Measurements from ENCODE around the gene SNX10. TPM values are rescaled to one million over a fixed set of nuclear protein-coding genes. Genes with fewer than 3 reads are reported as not detected.

Gene SNX10
- total and polyA plus RNA-seq, 7 experiments from 2014 or later: 5.0 to 37.0 (median 7.2) TPM

DNA sequence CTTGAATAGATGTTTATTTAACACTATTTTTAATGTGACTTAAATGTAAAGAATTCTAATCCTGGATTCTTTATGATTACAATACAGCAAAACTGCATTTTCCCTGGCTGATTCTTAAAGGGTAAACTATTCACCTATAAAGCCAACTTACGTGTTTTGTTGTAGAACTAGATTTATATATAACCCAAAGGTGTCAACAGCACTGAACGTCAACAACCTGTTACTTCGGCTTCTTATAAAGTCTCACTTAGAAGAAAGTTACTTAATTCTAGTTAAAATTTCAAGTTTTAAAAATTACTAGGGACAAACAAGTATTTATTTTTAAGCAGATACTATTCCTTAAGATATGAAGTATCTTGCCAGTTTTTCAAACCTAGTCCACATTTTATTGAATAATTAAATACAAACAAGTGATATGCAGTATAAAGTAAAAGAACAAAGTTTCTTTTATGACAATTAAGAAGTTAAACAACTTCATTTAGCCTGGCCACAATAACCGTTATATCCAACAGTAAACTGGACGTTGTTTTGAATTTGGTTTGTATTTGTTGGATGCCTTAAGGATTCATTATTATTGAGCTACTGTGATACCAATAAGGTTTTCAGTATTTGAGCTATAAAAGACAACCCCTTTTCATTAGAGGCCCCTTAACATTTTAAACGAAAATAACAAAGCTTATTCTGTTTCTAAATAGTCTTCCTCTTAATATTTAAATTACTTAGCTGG, 83.1 kb downstream of the SNX10 start:
- peaks cover 4 to 15% (median 8%) of the 10 kb centered on the region in 5 donors for H3K36me3 Mint-ChIP-seq
- H3K4me1 ChIP-seq (ENCODE audit: control insufficient read depth in 2 of 2, insufficient read depth in 2 of 2, low read length in 2 of 2): peaks cover 6 to 9% of the 10 kb centered on the region in 2 donors
- intact Hi-C loops (cut with micrococcal nuclease): loop anchor here (5.0 to 10.0 kb wide), 3 partner anchors 480 to 722 kb away; partner anchors contain the start of genes HOXA1 (in 1 of the 2) and SKAP2 (in 1 of the 2)
- H3K27ac Mint-ChIP-seq: no peak overlapping the region
- H3K36me3 ChIP-seq (ENCODE audit: control insufficient read depth in 2 of 3, insufficient read depth in 3 of 3, low read length in 3 of 3): peaks cover 0 to 9% (median 0%) of the 10 kb centered on the region in 3 experiments
- no peak overlapping the region for H3K27ac ChIP-seq (ENCODE audit: low read depth, low read length)
- ChIA-PET POLR2A (interaction anchor here (0.8 kb wide), 1 partner anchor 129 kb away, joined by 3 read pairs; no protein-coding TSS in a partner anchor), CTCF (interaction anchor here (0.7 to 1.9 kb wide), 5 partner anchors 9 to 1678 kb away, joined by 3 to 11 read pairs (median 3); no protein-coding TSS in a partner anchor)
- peaks cover 4 to 12% (median 9%) of the 10 kb centered on the region in 7 donors for H3K4me1 Mint-ChIP-seq
- H3K4me3 Mint-ChIP-seq: no peak overlapping the region
- H3K4me3 ChIP-seq (ENCODE audit: low read length): no peak overlapping the region
- no peaks in the 10 kb centered on the region for H3K9me3 Mint-ChIP-seq
- H3K9me3 ChIP-seq (ENCODE audit: control insufficient read depth in 2 of 3, low read length in 3 of 3): no peaks in the 10 kb centered on the region
- peaks cover 4 to 24% of the 10 kb centered on the region in 2 donors for H3K27me3 ChIP-seq (ENCODE audit: control insufficient read depth in 2 of 2, insufficient read depth in 2 of 2, low read length in 2 of 2)
- no peak for ATAC-seq
- DNase-seq: no peak
- H3K27me3 Mint-ChIP-seq: peaks cover 27 to 59% (median 37%) of the 10 kb centered on the region in 5 donors

DNA sequence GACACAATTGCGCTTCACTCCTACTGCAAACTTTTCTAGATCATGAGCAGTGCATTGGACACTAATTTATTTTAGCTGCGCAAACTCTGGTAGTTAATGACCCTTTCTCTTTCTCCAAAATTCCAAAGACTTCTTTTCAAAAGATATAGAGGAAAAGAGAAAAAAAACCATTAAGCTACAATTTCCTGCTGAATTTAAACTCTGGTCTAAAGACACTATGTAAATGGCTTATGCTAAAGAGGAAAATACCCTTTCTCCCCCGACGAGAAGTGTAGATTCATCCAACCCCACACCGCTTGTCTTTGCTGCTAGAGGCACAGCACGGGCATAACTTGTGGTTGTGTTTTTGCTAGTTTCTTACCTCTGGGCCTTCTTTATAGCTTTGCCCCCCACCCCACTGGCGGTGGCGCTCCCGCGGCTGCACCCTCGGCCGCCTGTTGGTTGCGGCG, 84.1 kb downstream of the SNX10 start:
- Mint-ChIP-seq H3K4me1 (peaks cover 0 to 8% (median 4%) of the 10 kb centered on the region in 7 donors), H3K36me3 (peaks cover 4 to 15% (median 8%) of the 10 kb centered on the region in 5 donors), H3K27ac (no peak overlapping the region), H3K9me3 (no peaks in the 10 kb centered on the region), H3K4me3 (peak overlapping the region; percentile 64 to 91 (median 82)), H3K27me3 (peaks cover 28 to 62% (median 37%) of the 10 kb centered on the region in 5 donors)
- intact Hi-C loops (cut with micrococcal nuclease): loop anchor here (2.0 to 10.0 kb wide), 4 partner anchors 23 to 722 kb away; partner anchors contain the start of genes HOXA1 (in 1 of the 2) and SKAP2 (in 1 of the 2)
- POLR2A ChIA-PET: no interaction called here
- Histone ChIP-seq H3K27ac (ENCODE audit: low read depth, low read length) (no peak overlapping the region), H3K27me3 (ENCODE audit: control insufficient read depth in 2 of 2, insufficient read depth in 2 of 2, low read length in 2 of 2) (peaks cover 4 to 24% of the 10 kb centered on the region in 2 donors), H3K4me1 (ENCODE audit: control insufficient read depth in 2 of 2, insufficient read depth in 2 of 2, low read length in 2 of 2) (peaks cover 4 to 6% of the 10 kb centered on the region in 2 donors), H3K9me3 (ENCODE audit: control insufficient read depth in 2 of 3, low read length in 3 of 3) (no peaks in the 10 kb centered on the region), H3K36me3 (ENCODE audit: control insufficient read depth in 2 of 3, insufficient read depth in 3 of 3, low read length in 3 of 3) (peaks cover 0 to 9% (median 0%) of the 10 kb centered on the region in 3 experiments), H3K4me3 (ENCODE audit: low read length) (no peak overlapping the region)
- peak; percentile 2 for ATAC-seq
- peak in 2 of 9 donors; percentile 16 to 26 for DNase-seq
- CTCF ChIA-PET: interaction anchor here (0.7 to 1.9 kb wide), 3 partner anchors 10 to 291 kb away, joined by 3 to 11 read pairs (median 3); no protein-coding TSS in a partner anchor

DNA sequence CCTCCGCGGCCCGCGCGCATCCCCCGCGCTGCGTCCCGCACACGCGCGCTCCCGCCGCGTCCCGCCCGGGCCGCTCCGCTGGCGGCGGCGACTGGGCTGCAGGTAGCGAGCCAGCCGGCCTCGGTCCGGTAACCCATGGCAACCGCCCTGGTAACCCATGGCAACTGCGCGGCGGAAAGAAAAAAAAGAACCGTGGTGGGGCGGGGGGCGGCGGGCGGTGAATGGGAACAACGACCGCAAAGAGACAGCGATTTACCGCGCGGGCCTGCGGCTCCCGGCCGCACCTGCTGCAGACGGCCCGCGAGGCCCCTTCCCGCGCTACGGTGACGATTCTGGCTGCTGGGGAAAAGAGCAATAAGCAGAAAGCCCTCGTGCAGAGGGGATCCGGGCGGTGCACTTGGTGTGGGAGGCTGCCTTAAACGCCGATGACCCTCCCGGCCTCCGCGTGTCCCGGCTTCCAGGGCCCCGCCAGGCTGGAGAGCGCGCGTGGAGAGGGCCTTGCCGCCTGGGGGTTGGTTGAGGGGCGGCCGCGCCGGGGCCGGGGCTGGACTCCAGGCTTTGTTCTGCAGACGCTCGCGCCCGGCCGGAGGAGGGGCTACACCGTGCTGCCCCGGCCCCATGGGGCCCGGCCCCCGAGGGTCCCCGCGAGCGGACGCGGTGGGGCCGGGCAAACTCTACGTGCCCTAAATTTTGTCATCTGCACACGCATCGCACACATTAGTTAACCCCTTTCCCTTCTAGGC, 84.7 kb downstream of the SNX10 start:
- Mint-ChIP-seq H3K4me3 (peak overlapping the region; percentile 83 to 95 (median 85)), H3K4me1 (peaks cover 0 to 8% (median 4%) of the 10 kb centered on the region in 7 donors), H3K9me3 (no peaks in the 10 kb centered on the region), H3K27ac (peak overlapping the region in 1 of 9 donors; percentile 65), H3K36me3 (peaks cover 4 to 15% (median 8%) of the 10 kb centered on the region in 5 donors), H3K27me3 (peaks cover 28 to 62% (median 37%) of the 10 kb centered on the region in 5 donors)
- ChIA-PET POLR2A (no interaction called here), CTCF (interaction anchor here (1.4 kb wide), 1 partner anchor 290 kb away, joined by 3 read pairs; no protein-coding TSS in a partner anchor)
- Histone ChIP-seq H3K36me3 (ENCODE audit: control insufficient read depth in 2 of 3, insufficient read depth in 3 of 3, low read length in 3 of 3) (peaks cover 0 to 8% (median 0%) of the 10 kb centered on the region in 3 experiments), H3K9me3 (ENCODE audit: control insufficient read depth in 2 of 3, low read length in 3 of 3) (no peaks in the 10 kb centered on the region), H3K4me3 (ENCODE audit: low read length) (peak overlapping the region; percentile 54), H3K27ac (ENCODE audit: low read depth, low read length) (no peak overlapping the region), H3K4me1 (ENCODE audit: control insufficient read depth in 2 of 2, insufficient read depth in 2 of 2, low read length in 2 of 2) (peaks cover 4 to 6% of the 10 kb centered on the region in 2 donors), H3K27me3 (ENCODE audit: control insufficient read depth in 2 of 2, insufficient read depth in 2 of 2, low read length in 2 of 2) (peaks cover 4 to 24% of the 10 kb centered on the region in 2 donors)
- intact Hi-C loops (cut with micrococcal nuclease): loop anchor here (2.0 to 10.0 kb wide), 4 partner anchors 22 to 721 kb away; partner anchors contain the start of genes HOXA1 (in 1 of the 2) and SKAP2 (in 1 of the 2)
- peak; percentile 51 for ATAC-seq
- peak in 7 of 9 donors; percentile 13 to 56 (median 20) for DNase-seq

DNA sequence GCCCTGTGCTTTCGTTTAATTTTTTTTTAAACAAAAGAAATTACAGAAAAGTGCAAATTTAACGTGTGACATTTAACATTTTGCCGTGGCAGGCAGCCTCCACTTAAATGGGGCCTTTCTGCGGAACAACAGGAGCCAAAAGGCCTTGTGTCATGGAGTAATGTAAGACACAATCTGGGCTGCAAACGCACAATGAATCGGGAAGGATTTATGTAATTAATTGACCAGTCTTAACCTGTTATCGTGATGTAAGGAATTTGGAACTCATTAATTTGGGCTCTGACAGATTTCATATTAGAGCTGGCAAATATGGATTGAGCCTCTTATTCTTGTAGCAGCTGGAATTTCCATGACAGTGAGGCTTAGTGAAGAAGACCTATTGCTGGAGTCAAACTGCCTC, 86.4 kb downstream of the SNX10 start:
- Histone ChIP-seq H3K27me3 (ENCODE audit: control insufficient read depth in 2 of 2, insufficient read depth in 2 of 2, low read length in 2 of 2) (peaks cover 4 to 24% of the 10 kb centered on the region in 2 donors), H3K4me3 (ENCODE audit: low read length) (no peak overlapping the region), H3K4me1 (ENCODE audit: control insufficient read depth in 2 of 2, insufficient read depth in 2 of 2, low read length in 2 of 2) (peaks cover 4 to 6% of the 10 kb centered on the region in 2 donors), H3K27ac (ENCODE audit: low read depth, low read length) (no peak overlapping the region), H3K36me3 (ENCODE audit: control insufficient read depth in 2 of 3, insufficient read depth in 3 of 3, low read length in 3 of 3) (no peaks in the 10 kb centered on the region), H3K9me3 (ENCODE audit: control insufficient read depth in 2 of 3, low read length in 3 of 3) (no peaks in the 10 kb centered on the region)
- H3K9me3 Mint-ChIP-seq: no peaks in the 10 kb centered on the region
- peaks cover 0 to 8% (median 4%) of the 10 kb centered on the region in 7 donors for H3K4me1 Mint-ChIP-seq
- H3K27ac Mint-ChIP-seq: no peak overlapping the region
- peaks cover 20 to 55% (median 36%) of the 10 kb centered on the region in 5 donors for H3K27me3 Mint-ChIP-seq
- H3K36me3 Mint-ChIP-seq: peaks cover 0 to 2% (median 0%) of the 10 kb centered on the region in 5 donors
- no peak overlapping the region for H3K4me3 Mint-ChIP-seq
- DNase-seq: no peak
- ATAC-seq: no peak
- intact Hi-C loops (cut with micrococcal nuclease): loop anchor here (5.0 to 10.0 kb wide), 3 partner anchors 477 to 719 kb away; partner anchors contain the start of genes HOXA1 (in 1 of the 2) and SKAP2 (in 1 of the 2)
- ChIA-PET CTCF (interaction anchor here (0.8 to 1.8 kb wide), 4 partner anchors 8 to 14 kb away, joined by 3 to 5 read pairs (median 5); no protein-coding TSS in a partner anchor), POLR2A (no interaction called here)

DNA sequence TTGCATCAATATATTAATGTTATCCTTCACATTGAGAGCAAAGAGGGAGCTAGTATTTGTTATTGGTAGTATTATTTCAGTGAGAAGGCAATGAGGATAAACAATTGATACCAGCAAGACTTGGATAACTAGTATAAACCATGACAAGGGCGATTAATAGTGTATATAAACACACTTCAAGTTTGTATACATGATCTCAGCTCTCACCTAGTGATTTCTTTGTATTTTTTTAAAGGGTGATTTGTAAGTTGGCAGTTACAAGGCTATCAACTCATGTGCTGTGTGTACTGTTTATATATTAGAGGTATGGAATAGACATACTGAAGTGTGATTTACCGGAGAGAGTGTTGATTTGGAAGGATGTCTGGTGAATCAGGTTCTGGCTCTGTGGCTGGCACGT, 88.0 kb downstream of the SNX10 start:
- H3K4me3 Mint-ChIP-seq: no peak overlapping the region
- no peak for DNase-seq
- peaks cover 0 to 8% (median 4%) of the 10 kb centered on the region in 7 donors for H3K4me1 Mint-ChIP-seq
- ATAC-seq: no peak
- H3K27ac Mint-ChIP-seq: no peak overlapping the region
- Histone ChIP-seq H3K36me3 (ENCODE audit: control insufficient read depth in 2 of 3, insufficient read depth in 3 of 3, low read length in 3 of 3) (no peaks in the 10 kb centered on the region), H3K27me3 (ENCODE audit: control insufficient read depth in 2 of 2, insufficient read depth in 2 of 2, low read length in 2 of 2) (peaks cover 4 to 12% of the 10 kb centered on the region in 2 donors), H3K4me3 (ENCODE audit: low read length) (no peak overlapping the region), H3K27ac (ENCODE audit: low read depth, low read length) (no peak overlapping the region), H3K4me1 (ENCODE audit: control insufficient read depth in 2 of 2, insufficient read depth in 2 of 2, low read length in 2 of 2) (peaks cover 4 to 6% of the 10 kb centered on the region in 2 donors), H3K9me3 (ENCODE audit: control insufficient read depth in 2 of 3, low read length in 3 of 3) (no peaks in the 10 kb centered on the region)
- intact Hi-C loops (cut with micrococcal nuclease): loop anchor here (5.0 to 10.0 kb wide), 3 partner anchors 475 to 718 kb away; partner anchors contain the start of genes HOXA1 (in 1 of the 2) and SKAP2 (in 1 of the 2)
- H3K27me3 Mint-ChIP-seq: peaks cover 18 to 47% (median 35%) of the 10 kb centered on the region in 5 donors
- no peaks in the 10 kb centered on the region for H3K36me3 Mint-ChIP-seq
- ChIA-PET CTCF (interaction anchor here (1.8 kb wide), 1 partner anchor 15 kb away, joined by 5 read pairs; no protein-coding TSS in a partner anchor), POLR2A (no interaction called here)
- no peaks in the 10 kb centered on the region for H3K9me3 Mint-ChIP-seq

Data from naive thymus-derived CD4-positive, alpha-beta T cell (primary cell).